Prostate gland (tissue), 2 donors: ENCODE data around the gene TRMT2A. TPM values are rescaled to one million over a fixed set of nuclear protein-coding genes. Genes with fewer than 3 reads are reported as not detected.

ENCODE experiments used
- DNase-seq: peaks from one replicate; pipeline ENCODE4 v3.0.0-alpha.2; 2019; ENCODE audit warnings: low spot score
- H3K27ac ChIP-seq, 2 donors: fragments of 200-600 bp; sonication (generic); 2 replicates each; pipeline ENCODE4 v1.5.1; 2017 to 2019
- H3K27me3 ChIP-seq: fragments of 200-600 bp; sonication (generic); replicated peaks from 2 replicates; pipeline ENCODE4 v1.5.1; 2019; ENCODE audit not compliant: insufficient read depth
- H3K36me3 ChIP-seq, 2 donors: fragments of 200-600 bp; sonication (generic); 1 replicate in 1 of 2; 2 replicates in 1 of 2; pipeline versions ENCODE4 v1.5.1 to v1.8.1; 2017 to 2019
- H3K4me1 ChIP-seq: fragments of 200-600 bp; sonication (generic); replicated peaks from 2 replicates; pipeline ENCODE4 v1.5.1; 2019
- H3K4me3 ChIP-seq, 2 donors: fragments of 200-600 bp; sonication (generic); 2 replicates each; pipeline ENCODE4 v1.5.1; 2017 to 2019
- H3K9me3 ChIP-seq: fragments of 200-600 bp; sonication (generic); 2 replicates; pipeline ENCODE4 v1.5.1; 2017
- CTCF ChIP-seq, 4 experiments: fragments of 200-600 bp in 2 of 4; fragments of 450-650 bp in 2 of 4; sonication (generic) in 2 of 4; IDR thresholded peaks; 1 replicate in 3 of 4; 2 replicates in 1 of 4; pipeline ENCODE4 v1.5.1; 2016 to 2019; ENCODE audit warnings: antibody characterized with exemption in 4 of 4, mild to moderate bottlenecking in 2 of 4, moderate library complexity in 2 of 4
- POLR2A ChIP-seq: fragments of 450-650 bp; IDR thresholded peaks from one replicate; pipeline ENCODE4 v1.6.1; 2016; ENCODE audit warnings: antibody characterized with exemption, mild to moderate bottlenecking
- POLR2AphosphoS5 ChIP-seq: sonication (generic); formaldehyde crosslinking; IDR thresholded peaks from one replicate; pipeline ENCODE4 v1.6.1; 2017; ENCODE audit warnings: antibody characterized with exemption
- WGBS: methylation state at CpG from one replicate; pipeline ENCODE4 v1.1.5; 2018; 5-methylcytosine and 5-hydroxymethylcytosine counted together
- intact Hi-C: fragments of 100-400 bp; cut with DNase I; formaldehyde crosslinking; loops from one replicate; pipeline ENCODE4 v1.14.2; 2022
- total RNA-seq, 2 donors: library from RNA; depleted of rRNA; stranded (reverse); fragments of >200 nt; gene quantifications; one replicate each; pipeline ENCODE4 v1.1.0, GENCODE V29; 2016

TRMT2A gene
- total RNA-seq, 2 donors from 2014 or later: 65.8 to 123 TPM

- Histone ChIP-seq H3K9me3 (no peaks in the 10 kb centered on the region), H3K4me1 (no peaks in the 10 kb centered on the region), H3K27me3 (no peaks in the 10 kb centered on the region), H3K4me3 (no peak overlapping the region), H3K36me3 (peaks cover 14 to 30% of the 10 kb centered on the region in 2 donors), H3K27ac (no peak overlapping the region)
- intact Hi-C loops: no loop called here
- WGBS: 92% methylated on average over 20 of the region's 20 CpGs
- no peak for TF ChIP-seq CTCF (IDR thresholded peaks at IDR 0.05)
- no peak for TF ChIP-seq POLR2A
- no peak for TF ChIP-seq POLR2AphosphoS5
- DNase-seq: no peak
Observed at GRCh38 chr22:20106205-20106848, 10.7 kb downstream of the TRMT2A start.

GRCh38 chr22:20105456-20106204 is 11.4 kb downstream of the TRMT2A start:
- no peaks in the 10 kb centered on the region for H3K4me1 ChIP-seq
- H3K27me3 ChIP-seq: no peaks in the 10 kb centered on the region
- DNase-seq: no peak
- H3K9me3 ChIP-seq: no peaks in the 10 kb centered on the region
- intact Hi-C loops: no loop called here
- H3K4me3 ChIP-seq: no peak overlapping the region
- TF ChIP-seq CTCF (IDR thresholded peaks at IDR 0.05) (no peak), POLR2AphosphoS5 (no peak), POLR2A (no peak)
- no peak overlapping the region for H3K27ac ChIP-seq
- 95% methylated on average over 7 of the region's 7 CpGs for WGBS
- peaks cover 14 to 30% of the 10 kb centered on the region in 2 donors for H3K36me3 ChIP-seq

GRCh38 chr22:20102203-20102780 is 14.7 kb downstream of the TRMT2A start:
- no peak overlapping the region for H3K4me3 ChIP-seq
- DNase-seq: no peak
- H3K27me3 ChIP-seq: no peaks in the 10 kb centered on the region
- H3K4me1 ChIP-seq: no peaks in the 10 kb centered on the region
- no peaks in the 10 kb centered on the region for H3K9me3 ChIP-seq
- no peak overlapping the region for H3K27ac ChIP-seq
- intact Hi-C loops: no loop called here
- TF ChIP-seq POLR2A (no peak), CTCF (IDR thresholded peaks at IDR 0.05) (no peak), POLR2AphosphoS5 (no peak)
- peaks cover 4 to 12% of the 10 kb centered on the region in 2 donors for H3K36me3 ChIP-seq
- 90% methylated on average over 12 of the region's 12 CpGs for WGBS

GRCh38 chr22:20101638-20102037 is 15.4 kb downstream of the TRMT2A start:
- H3K4me1 ChIP-seq: no peaks in the 10 kb centered on the region
- no peak overlapping the region for H3K4me3 ChIP-seq
- H3K27ac ChIP-seq: no peak overlapping the region
- intact Hi-C loops: no loop called here
- H3K27me3 ChIP-seq: no peaks in the 10 kb centered on the region
- TF ChIP-seq POLR2AphosphoS5 (no peak), CTCF (IDR thresholded peaks at IDR 0.05) (no peak), POLR2A (no peak)
- no peak for DNase-seq
- no peaks in the 10 kb centered on the region for H3K9me3 ChIP-seq
- H3K36me3 ChIP-seq: peaks cover 0 to 11% of the 10 kb centered on the region in 2 donors
- 84% methylated on average over 8 of the region's 8 CpGs for WGBS
